GM03348 (cell line): ENCODE data around the gene DCANP1.
A peak's percentile ranks its signal among the peaks of the same experiment; 100 is the strongest.

Experiments used
- DNase-seq: peaks from one replicate; pipeline ENCODE4 v3.0.0; 2012; ENCODE audit warnings: low spot score

Gene DCANP1

DNA sequence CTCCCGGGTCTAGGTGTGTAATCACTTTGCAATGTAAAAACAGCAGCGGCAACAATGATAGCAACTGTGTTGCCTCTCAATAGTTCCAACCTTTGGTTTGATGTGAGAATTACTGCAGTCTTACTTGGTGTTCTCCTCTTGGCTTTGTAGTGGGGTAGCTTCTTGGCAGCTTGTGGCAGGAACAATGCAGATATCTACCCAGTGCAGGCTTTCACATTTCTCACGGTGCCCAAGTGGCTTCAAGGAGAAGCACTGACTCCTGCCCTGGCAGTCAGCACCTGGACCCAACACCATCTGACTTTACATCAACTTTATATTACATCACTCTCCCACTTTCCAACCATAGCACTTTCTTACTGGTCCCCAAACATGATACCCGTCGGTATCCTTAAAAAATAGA is 33.4 kb upstream of the DCANP1 start:
- DNase-seq = no peak

GRCh38 chr5:135478938-135479337 is 31.8 kb upstream of the DCANP1 start:
- DNase-seq = no peak

DNA sequence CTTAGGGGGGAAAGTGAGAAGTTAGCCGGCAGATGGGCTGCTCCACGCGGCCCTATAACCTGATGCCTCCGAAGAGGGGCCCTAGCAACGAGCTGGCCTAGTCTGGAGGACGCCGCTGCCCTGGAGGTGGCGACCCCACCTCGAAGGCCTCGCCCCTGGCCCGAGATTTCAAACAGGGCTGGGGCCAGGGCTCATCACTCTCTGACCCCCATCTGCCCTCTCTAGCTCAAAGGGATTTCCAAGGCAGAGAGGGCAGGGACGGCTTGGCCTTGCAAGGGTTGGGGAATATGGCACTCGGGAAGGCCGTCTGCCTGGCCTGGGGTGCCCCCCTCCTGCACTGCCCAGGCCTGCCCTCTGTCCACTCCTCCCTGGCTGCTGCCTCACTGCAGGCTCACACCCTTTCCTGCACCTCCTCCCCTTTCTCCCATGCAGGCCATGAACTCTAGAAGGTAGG is 30.5 kb upstream of the DCANP1 start:
- no peak for DNase-seq

- DNase-seq = no peak
Measured at GRCh38 chr5:135476615-135477581, 29.8 kb upstream of the DCANP1 start.

- DNase-seq = no peak
Measured at GRCh38 chr5:135473956-135474670, 27.0 kb upstream of the DCANP1 start.

DNA sequence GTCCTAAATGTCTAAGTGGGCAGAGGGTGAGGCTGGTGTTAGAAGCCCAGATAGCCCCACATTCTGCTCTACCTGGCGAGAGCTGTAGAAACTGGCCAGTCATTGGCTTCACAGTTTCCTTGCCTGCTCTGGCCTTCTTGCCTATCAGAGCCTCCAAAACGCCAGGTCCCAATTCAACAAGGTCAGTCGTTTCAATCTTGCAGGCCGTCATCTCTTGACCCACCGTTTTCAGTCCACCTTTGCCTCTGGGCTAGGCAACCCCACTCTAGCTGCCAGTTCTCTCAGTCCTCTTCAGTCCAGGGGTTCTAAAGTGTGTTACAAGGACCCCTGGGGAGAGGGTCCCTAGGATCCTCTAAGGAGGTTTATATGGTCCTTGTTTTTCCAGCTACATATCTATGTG is 25.0 kb upstream of the DCANP1 start:
- DNase-seq = no peak

GRCh38 chr5:135471726-135472125 is 24.6 kb upstream of the DCANP1 start:
- no peak for DNase-seq

- no peak for DNase-seq
Measured at GRCh38 chr5:135469911-135470310, 22.8 kb upstream of the DCANP1 start.

GRCh38 chr5:135468541-135468940 is 21.4 kb upstream of the DCANP1 start:
- DNase-seq = no peak

DNA sequence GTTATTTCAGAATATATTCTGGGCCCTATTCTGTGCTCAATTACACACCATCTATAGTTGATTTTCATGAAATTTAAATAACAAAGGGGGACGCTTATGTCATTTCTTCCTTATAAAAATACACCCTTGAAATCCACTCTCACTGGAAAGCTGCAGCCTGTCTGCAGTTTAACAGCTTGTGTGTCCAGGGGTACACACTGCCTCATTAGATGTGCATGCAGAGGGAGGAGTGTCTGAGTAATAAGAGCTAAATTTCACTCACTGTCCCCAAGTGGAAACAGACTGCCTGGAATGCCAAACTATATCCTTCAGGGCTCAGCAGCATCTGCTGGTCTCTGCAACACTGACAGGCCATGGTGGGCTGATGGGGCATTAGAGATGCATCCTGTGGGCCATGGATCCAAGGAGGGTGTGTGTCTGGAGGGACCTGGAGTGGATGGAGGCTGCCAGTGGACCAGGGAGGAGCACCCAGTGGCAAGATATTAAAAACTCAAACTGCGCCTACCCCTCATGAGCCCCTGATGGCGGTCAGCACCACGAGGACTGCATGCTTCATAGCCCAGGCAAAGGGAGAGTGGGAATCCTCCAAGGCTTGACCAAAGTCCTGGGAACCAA is 20.8 kb upstream of the DCANP1 start:
- DNase-seq = no peak

- no peak for DNase-seq
Measured at GRCh38 chr5:135467051-135467625, 20.0 kb upstream of the DCANP1 start.

- peak; percentile 96 for DNase-seq
Measured at GRCh38 chr5:135466178-135467050, 19.3 kb upstream of the DCANP1 start.

DNA sequence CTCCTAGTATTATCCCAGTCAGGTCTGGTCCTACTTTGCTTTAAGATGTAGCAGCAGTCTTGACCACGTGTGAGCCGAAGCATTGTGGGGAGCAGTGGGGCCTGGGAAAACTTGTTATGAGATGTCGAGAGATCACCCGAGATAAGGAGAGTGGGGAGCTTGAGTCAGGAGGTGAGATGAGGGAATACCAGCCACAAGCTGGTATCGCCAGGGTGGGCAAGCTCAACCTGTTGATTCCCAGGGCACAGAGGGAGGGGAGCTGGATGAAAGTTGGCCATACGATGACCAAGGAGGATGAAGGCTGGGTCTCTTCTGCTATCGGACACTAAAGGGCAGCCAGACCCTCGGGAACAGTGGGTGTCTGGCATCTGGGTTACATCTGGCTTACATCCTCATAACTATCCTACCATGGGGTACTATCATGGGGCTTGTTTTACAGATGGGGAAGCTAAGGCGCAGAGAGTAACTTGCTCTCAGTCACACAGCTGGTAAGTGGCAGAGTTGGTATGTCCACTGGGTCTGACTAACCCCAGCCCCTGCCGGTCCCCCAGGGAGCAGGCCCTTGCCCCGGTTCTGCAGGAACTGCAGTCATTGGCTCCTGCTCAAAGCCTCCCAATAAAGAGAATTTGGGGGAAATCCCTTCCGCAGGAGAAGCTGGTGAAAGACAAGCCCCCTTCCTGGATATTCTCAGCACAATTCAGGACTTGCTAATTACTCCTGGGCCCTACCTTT is 18.4 kb upstream of the DCANP1 start:
- DNase-seq = no peak

- DNase-seq = peak; percentile 62
Measured at GRCh38 chr5:135462304-135462703, 15.2 kb upstream of the DCANP1 start.

GRCh38 chr5:135461481-135462151 is 14.5 kb upstream of the DCANP1 start:
- DNase-seq = no peak

GRCh38 chr5:135460246-135461033 is 13.3 kb upstream of the DCANP1 start:
- DNase-seq = no peak

DNA sequence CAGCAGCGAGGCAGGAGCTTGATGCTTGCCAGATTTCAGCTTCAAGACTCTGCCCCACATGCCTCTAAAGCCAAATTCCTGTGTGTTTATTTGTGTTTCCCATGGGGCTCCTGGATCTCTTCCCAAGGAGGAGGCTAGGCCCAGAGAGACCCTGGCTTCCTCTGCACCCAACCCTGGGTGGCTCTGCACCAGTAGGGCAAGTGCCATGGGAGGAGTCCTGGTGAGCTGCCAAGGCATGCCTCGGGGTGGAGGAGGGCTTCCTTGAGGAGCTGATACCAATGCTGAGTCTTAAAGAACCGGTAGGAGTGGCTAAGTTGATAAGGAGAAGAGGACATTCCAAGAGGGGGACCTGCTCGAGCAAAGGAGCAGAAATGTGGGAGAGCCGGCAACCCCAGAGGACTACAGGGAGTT is 11.8 kb upstream of the DCANP1 start:
- DNase-seq = peak; percentile 50

DNA sequence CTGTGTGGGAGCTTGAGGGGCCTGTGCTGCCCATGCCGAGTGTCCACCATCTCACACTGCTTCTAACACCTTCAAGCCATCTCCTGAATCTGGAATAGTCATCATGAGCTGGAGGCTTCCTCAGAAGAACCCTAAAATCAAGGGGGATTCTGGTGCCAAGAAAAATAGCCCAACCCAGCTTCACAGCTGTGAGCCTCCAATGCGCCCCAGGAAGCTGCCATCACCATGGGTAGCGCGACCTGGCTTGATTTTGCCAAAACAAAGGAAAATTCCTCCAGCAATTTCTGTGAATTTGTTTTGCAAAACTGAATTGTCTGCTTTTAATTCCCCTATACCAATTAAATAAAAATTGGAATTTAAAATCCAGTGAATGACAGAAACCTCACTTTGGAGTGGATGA is 11.2 kb upstream of the DCANP1 start:
- DNase-seq = no peak

- peak; percentile 72 for DNase-seq
Measured at GRCh38 chr5:135457424-135458071, 10.4 kb upstream of the DCANP1 start.
